HFFc6 (cell line): ENCODE data around the gene NRARP. TPM values are rescaled to one million over a fixed set of nuclear protein-coding genes. Genes with fewer than 3 reads are reported as not detected.

ENCODE experiments used
- DNase-seq: peaks from one replicate; pipeline ENCODE4 v3.0.0-alpha.2; 2018
- H3K27ac Mint-ChIP-seq: 2 replicates; pipeline ENCODE4 v1.8.0; 2020; ENCODE audit warnings: mild to moderate bottlenecking, mixed read lengths
- H3K27me3 Mint-ChIP-seq: 2 replicates; pipeline ENCODE4 v1.8.0; 2021; ENCODE audit warnings: mild to moderate bottlenecking, moderate library complexity, mixed read lengths; ENCODE audit not compliant: insufficient read depth
- H3K36me3 Mint-ChIP-seq: 2 replicates; pipeline ENCODE4 v1.8.0; 2021; ENCODE audit warnings: low read depth, mixed read lengths
- H3K4me1 Mint-ChIP-seq: 2 replicates; pipeline ENCODE4 v1.8.0; 2020; ENCODE audit warnings: low read depth, mixed read lengths
- H3K4me3 Mint-ChIP-seq: 2 replicates; pipeline ENCODE4 v1.8.0; 2020; ENCODE audit warnings: mild to moderate bottlenecking, moderate library complexity, mixed read lengths
- H3K9me3 Mint-ChIP-seq: 2 replicates; pipeline ENCODE4 v1.8.0; 2020; ENCODE audit warnings: mild to moderate bottlenecking, mixed read lengths
- total RNA-seq, 6 experiments: library from RNA; stranded (reverse); fragmentation: NEBNext Ultra II Directional; extraction: Animal tissue kit (Norgen Biotek cat#: 25700); gene quantifications; 2 replicates in 1 of 6; 3 replicates in 5 of 6; pipeline ENCODE4 v1.2.3, GENCODE V29; 2021
- TF ChIP-seq, protein P1 (sequence below): fragments of 200-600 bp; sonication (generic); IDR thresholded peaks from 2 replicates; pipeline ENCODE4 v1.5.0; 2021; ENCODE audit warnings: antibody characterized with exemption, mild to moderate bottlenecking

Gene NRARP
- total RNA-seq, 6 experiments from 2014 or later: 0.09 to 0.36 (median 0.17) TPM; not detected in 1

DNA sequence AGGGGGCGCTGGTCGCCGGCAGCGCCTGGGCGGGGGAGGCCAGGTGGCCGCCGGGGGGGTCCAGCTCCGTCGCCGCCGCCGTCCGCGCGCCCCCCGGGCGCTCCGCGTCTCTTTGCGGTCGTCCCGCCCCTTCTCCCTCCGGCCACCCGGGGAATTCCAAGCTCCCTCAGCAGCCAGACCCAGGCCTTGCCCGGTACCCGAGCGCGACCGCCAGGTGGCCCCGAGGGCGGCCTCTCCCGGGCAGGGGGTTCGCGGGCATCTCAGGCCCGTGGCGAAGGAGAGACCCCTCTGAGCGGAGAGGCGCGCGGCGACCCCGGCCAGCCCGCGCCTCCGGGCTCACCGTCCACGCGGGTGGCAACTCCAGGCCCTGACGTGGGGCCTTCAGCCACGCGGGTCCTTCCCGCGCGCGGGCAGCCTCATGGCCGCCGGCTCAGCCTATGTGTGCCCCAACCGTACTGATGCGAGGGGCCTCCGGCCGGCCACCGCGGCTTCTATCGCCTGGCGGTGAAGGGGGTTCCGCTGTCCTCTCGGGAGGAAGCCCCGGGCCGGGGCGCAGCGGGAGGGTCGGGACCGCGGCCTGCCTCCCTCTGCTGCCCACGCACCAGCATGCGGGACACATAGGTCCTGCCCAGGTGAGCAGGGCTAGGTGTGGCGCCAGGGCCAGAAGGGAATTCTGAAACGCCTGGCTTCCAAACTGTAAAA, 529 bp upstream of the NRARP start:
- Mint-ChIP-seq H3K27me3 (peaks cover 8% of the 10 kb centered on the region), H3K9me3 (no peaks in the 10 kb centered on the region), H3K4me1 (peaks cover 9% of the 10 kb centered on the region), H3K27ac (no peak overlapping the region), H3K36me3 (no peaks in the 10 kb centered on the region), H3K4me3 (no peak overlapping the region)
- DNase-seq: peak; percentile 45
- TF ChIP-seq, protein P1, sequence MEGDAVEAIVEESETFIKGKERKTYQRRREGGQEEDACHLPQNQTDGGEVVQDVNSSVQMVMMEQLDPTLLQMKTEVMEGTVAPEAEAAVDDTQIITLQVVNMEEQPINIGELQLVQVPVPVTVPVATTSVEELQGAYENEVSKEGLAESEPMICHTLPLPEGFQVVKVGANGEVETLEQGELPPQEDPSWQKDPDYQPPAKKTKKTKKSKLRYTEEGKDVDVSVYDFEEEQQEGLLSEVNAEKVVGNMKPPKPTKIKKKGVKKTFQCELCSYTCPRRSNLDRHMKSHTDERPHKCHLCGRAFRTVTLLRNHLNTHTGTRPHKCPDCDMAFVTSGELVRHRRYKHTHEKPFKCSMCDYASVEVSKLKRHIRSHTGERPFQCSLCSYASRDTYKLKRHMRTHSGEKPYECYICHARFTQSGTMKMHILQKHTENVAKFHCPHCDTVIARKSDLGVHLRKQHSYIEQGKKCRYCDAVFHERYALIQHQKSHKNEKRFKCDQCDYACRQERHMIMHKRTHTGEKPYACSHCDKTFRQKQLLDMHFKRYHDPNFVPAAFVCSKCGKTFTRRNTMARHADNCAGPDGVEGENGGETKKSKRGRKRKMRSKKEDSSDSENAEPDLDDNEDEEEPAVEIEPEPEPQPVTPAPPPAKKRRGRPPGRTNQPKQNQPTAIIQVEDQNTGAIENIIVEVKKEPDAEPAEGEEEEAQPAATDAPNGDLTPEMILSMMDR: peak; percentile 82

DNA sequence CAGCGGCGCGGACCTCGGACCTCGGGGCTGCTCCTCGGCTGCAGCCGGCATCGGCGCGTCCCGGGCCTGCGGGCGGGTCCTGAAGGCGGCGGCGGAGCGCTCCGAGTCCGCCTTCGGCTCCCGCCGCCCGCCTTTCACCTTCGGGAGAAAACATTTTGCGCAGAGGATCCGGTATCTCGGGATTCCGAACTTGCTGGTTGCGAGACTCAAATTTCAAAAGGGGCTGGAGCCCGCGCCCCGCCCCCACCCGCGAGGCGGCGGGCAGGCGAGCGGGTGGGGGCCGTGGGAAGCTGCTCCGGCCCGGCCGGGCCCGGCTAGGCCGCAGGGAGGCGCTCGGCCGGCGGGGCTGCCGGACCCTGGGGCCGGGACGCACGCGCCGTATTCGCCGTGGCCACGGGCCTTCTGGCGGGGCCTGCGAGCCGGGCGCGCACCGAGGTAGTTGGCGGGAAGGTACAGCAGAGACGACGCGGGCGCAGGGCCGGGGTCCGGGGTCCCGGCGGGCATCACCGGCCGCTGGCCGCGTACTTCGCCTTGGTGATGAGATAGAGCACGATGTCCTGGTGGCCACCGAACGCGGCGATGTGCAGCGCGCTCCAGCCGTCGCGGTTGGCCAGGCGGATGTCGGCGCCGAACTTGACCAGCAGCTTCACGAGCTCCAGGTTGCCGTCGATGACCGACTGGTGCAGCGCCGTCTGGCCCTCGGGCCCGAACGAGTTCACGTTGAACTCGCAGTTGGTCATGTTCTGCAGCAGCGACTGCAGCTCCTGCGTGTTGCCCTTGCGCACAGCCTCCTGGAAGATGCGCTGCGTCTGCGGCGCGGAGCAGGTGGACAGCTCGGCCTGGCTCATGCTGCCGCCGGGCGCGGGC, 757 bp downstream of the NRARP start:
- Mint-ChIP-seq H3K4me1 (peaks cover 15% of the 10 kb centered on the region), H3K9me3 (no peaks in the 10 kb centered on the region), H3K27ac (no peak overlapping the region), H3K36me3 (no peaks in the 10 kb centered on the region), H3K27me3 (peaks cover 18% of the 10 kb centered on the region), H3K4me3 (peak overlapping the region; percentile 81)
- DNase-seq: no peak
- TF ChIP-seq, protein P1: peak; percentile 8; the same call in 1 of the 2 replicates

DNA sequence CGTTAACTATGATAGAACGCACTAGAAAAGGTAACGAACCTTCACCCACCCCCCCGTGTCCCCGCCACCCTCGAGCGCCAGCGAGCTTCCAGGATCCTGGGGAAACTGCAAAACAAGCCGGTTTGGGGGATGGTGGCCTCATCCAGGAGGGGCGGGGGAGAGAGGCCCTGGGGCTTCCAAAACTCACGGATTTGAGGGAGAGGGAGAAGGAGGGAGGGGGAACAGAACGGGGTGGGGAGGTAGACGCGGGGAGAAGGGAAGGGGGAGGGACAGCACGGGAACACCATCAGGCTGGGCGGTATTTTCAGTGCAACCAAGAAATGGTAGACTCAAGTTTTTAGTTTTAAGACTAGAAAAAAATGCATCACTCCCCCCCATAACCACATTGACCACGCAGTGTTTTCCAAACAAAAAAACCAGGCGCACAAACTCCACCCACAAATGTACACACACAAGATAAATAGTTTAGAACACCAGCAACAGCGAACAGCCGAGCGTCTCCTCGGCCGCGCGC, 1.4 kb downstream of the NRARP start:
- Mint-ChIP-seq H3K36me3 (no peaks in the 10 kb centered on the region), H3K9me3 (no peaks in the 10 kb centered on the region), H3K4me1 (peaks cover 16% of the 10 kb centered on the region), H3K27me3 (peaks cover 18% of the 10 kb centered on the region), H3K27ac (no peak overlapping the region), H3K4me3 (peak overlapping the region; percentile 81)
- TF ChIP-seq, protein P1: no peak
- DNase-seq: no peak

DNA sequence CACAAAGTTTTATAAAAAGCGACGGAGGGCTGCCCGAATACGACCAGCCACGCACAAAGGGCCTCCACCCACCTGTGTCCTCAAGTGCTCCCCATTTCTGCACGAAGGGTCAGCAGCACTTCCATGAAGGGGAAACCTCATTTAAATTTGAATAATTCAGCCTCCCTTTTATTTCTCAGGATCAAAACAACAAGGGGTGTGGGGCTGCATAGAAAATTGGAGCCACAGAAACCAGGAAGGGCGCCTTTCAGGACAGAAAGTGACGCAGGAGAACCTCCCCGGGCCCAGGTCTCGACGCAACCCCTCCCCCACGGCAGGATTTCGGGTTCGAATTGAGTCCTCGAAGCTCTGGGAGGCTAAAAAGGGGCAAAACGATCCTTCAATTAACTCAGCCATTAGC, 2.1 kb downstream of the NRARP start:
- H3K27ac Mint-ChIP-seq: no peak overlapping the region
- DNase-seq: no peak
- no peaks in the 10 kb centered on the region for H3K9me3 Mint-ChIP-seq
- H3K36me3 Mint-ChIP-seq: no peaks in the 10 kb centered on the region
- H3K4me3 Mint-ChIP-seq: no peak overlapping the region
- peaks cover 18% of the 10 kb centered on the region for H3K27me3 Mint-ChIP-seq
- TF ChIP-seq, protein P1: no peak
- H3K4me1 Mint-ChIP-seq: peaks cover 16% of the 10 kb centered on the region

DNA sequence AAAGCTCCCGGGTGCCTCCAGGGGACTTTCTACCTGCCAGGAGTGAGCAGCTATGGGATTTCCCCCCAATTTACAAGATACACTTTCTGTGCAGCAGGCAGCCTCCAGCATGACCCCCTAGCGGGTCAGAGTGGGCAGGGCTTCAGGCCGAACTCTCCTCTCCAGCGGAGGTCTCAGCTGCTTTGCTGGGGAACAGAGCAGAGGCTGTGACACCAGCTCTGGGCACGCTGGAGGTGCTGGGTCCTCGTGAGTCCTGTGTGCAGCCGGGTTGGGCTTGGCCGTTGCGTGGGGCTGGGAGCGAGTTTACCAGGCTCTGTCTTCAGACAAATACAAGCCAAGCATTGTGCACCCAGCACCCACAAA, 2.9 kb downstream of the NRARP start:
- no peaks in the 10 kb centered on the region for H3K36me3 Mint-ChIP-seq
- peaks cover 4% of the 10 kb centered on the region; the same call in 1 of the 2 replicates for H3K9me3 Mint-ChIP-seq
- DNase-seq: no peak
- TF ChIP-seq, protein P1: no peak
- peaks cover 18% of the 10 kb centered on the region for H3K27me3 Mint-ChIP-seq
- H3K27ac Mint-ChIP-seq: no peak overlapping the region
- no peak overlapping the region for H3K4me3 Mint-ChIP-seq
- peaks cover 16% of the 10 kb centered on the region for H3K4me1 Mint-ChIP-seq
